Adipocyte (in vitro differentiated cells): ENCODE results near the gene RNF113A.
A peak's percentile ranks its signal among the peaks of the same experiment; 100 is the strongest.

Experiments used
- DNase-seq: peaks from one replicate; pipeline ENCODE4 v3.0.0-alpha.2; 2015; ENCODE audit warnings: low read depth
- H3K27me3 ChIP-seq: replicated peaks from 2 replicates; pipeline ENCODE4 v1.7.0; 2013; ENCODE audit warnings: mild to moderate bottlenecking, low read length, moderate library complexity; ENCODE audit not compliant: control insufficient read depth, insufficient read depth
- H3K36me3 ChIP-seq: 2 replicates; pipeline ENCODE4 v1.7.0; 2013; ENCODE audit warnings: low read length, mild to moderate bottlenecking, moderate library complexity; ENCODE audit not compliant: control insufficient read depth, insufficient read depth, severe bottlenecking
- H3K4me1 ChIP-seq: 2 replicates; pipeline ENCODE4 v1.7.0; 2013; ENCODE audit warnings: mild to moderate bottlenecking, low read length, moderate library complexity; ENCODE audit not compliant: control insufficient read depth, insufficient read depth
- H3K4me3 ChIP-seq: 2 replicates; pipeline ENCODE4 v1.7.0; 2013; ENCODE audit warnings: mild to moderate bottlenecking, low read length, moderate library complexity
- H3K9ac ChIP-seq: 2 replicates; pipeline ENCODE4 v1.7.0; 2013; ENCODE audit warnings: mild to moderate bottlenecking, low read length, moderate library complexity
- H3K9me3 ChIP-seq: 2 replicates; pipeline ENCODE4 v1.7.0; 2013; ENCODE audit warnings: mild to moderate bottlenecking, low read length, moderate library complexity; ENCODE audit not compliant: control insufficient read depth

The RNF113A gene

GRCh38 chrX:119885554-119886428 is 14.3 kb upstream of the RNF113A start:
- DNase-seq: no peak
- H3K9me3 ChIP-seq: no peaks in the 10 kb centered on the region

GRCh38 chrX:119880552-119881437 is 9.3 kb upstream of the RNF113A start:
- Histone ChIP-seq H3K4me1 (no peaks in the 10 kb centered on the region), H3K9me3 (no peaks in the 10 kb centered on the region), H3K4me3 (no peak overlapping the region), H3K27me3 (no peaks in the 10 kb centered on the region), H3K9ac (no peak overlapping the region), H3K36me3 (peaks cover 14% of the 10 kb centered on the region)
- peak; percentile 66 for DNase-seq

More at GRCh38 chrX:119885554-119886428, 14.3 kb upstream of the RNF113A start:
- no peaks in the 10 kb centered on the region for H3K36me3 ChIP-seq
- H3K27me3 ChIP-seq: peaks cover 2% of the 10 kb centered on the region
- H3K9ac ChIP-seq: peak overlapping the region; percentile 29
- H3K4me3 ChIP-seq: no peak overlapping the region
- no peaks in the 10 kb centered on the region for H3K4me1 ChIP-seq

- no peaks in the 10 kb centered on the region for H3K9me3 ChIP-seq
- DNase-seq: no peak
- peaks cover 21% of the 10 kb centered on the region for H3K36me3 ChIP-seq
- H3K9ac ChIP-seq: no peak overlapping the region
- H3K27me3 ChIP-seq: no peaks in the 10 kb centered on the region
- H3K4me1 ChIP-seq: no peaks in the 10 kb centered on the region
- no peak overlapping the region for H3K4me3 ChIP-seq
Measured at GRCh38 chrX:119880076-119880475, 8.5 kb upstream of the RNF113A start.

GRCh38 chrX:119878740-119879139 is 7.2 kb upstream of the RNF113A start:
- H3K36me3 ChIP-seq: peaks cover 21% of the 10 kb centered on the region
- H3K9me3 ChIP-seq: no peaks in the 10 kb centered on the region
- no peak overlapping the region for H3K9ac ChIP-seq
- DNase-seq: no peak
- H3K27me3 ChIP-seq: no peaks in the 10 kb centered on the region
- no peak overlapping the region for H3K4me3 ChIP-seq
- H3K4me1 ChIP-seq: no peaks in the 10 kb centered on the region

- no peaks in the 10 kb centered on the region for H3K27me3 ChIP-seq
- H3K4me1 ChIP-seq: peaks cover 9% of the 10 kb centered on the region
- no peaks in the 10 kb centered on the region for H3K9me3 ChIP-seq
- H3K9ac ChIP-seq: peak overlapping the region; percentile 98
- no peak for DNase-seq
- H3K36me3 ChIP-seq: peaks cover 10% of the 10 kb centered on the region
- peak overlapping the region; percentile 92 for H3K4me3 ChIP-seq
Measured at GRCh38 chrX:119871245-119871598, 311 bp downstream of the RNF113A start.

- Histone ChIP-seq H3K9me3 (no peaks in the 10 kb centered on the region), H3K4me1 (peaks cover 9% of the 10 kb centered on the region), H3K9ac (peak overlapping the region; percentile 98), H3K27me3 (no peaks in the 10 kb centered on the region), H3K4me3 (peak overlapping the region; percentile 92), H3K36me3 (peaks cover 6% of the 10 kb centered on the region)
- DNase-seq: peak; percentile 62
Measured at GRCh38 chrX:119870626-119871131, 854 bp downstream of the RNF113A start.

GRCh38 chrX:119853444-119853843 is 18.1 kb downstream of the RNF113A start:
- H3K4me1 ChIP-seq: peaks cover 3% of the 10 kb centered on the region
- H3K36me3 ChIP-seq: no peaks in the 10 kb centered on the region
- peak overlapping the region; percentile 87 for H3K9ac ChIP-seq
- H3K9me3 ChIP-seq: no peaks in the 10 kb centered on the region
- DNase-seq: peak; percentile 3
- peak overlapping the region; percentile 88 for H3K4me3 ChIP-seq
- H3K27me3 ChIP-seq: peaks cover 3% of the 10 kb centered on the region

- peak; percentile 98 for DNase-seq
- Histone ChIP-seq H3K4me3 (peak within 1 kb of the TSS; percentile 88), H3K9me3 (no peaks in the 10 kb centered on the region), H3K27me3 (peaks cover under 1% of the 10 kb centered on the region), H3K36me3 (no peaks in the 10 kb centered on the region), H3K9ac (peak within 1 kb of the TSS; percentile 87), H3K4me1 (peaks cover 3% of the 10 kb centered on the region)
Measured at GRCh38 chrX:119852382-119853353, 18.9 kb downstream of the RNF113A start, which contains the start of gene UPF3B. UPF3B (minus strand) TSS chrX:119852963; CDS start chrX:119852928, 35 bp downstream.

- peaks cover 25% of the 10 kb centered on the region for H3K36me3 ChIP-seq
- H3K4me3 ChIP-seq: no peak overlapping the region
- no peak for DNase-seq
- no peaks in the 10 kb centered on the region for H3K9me3 ChIP-seq
- H3K4me1 ChIP-seq: no peaks in the 10 kb centered on the region
- H3K27me3 ChIP-seq: no peaks in the 10 kb centered on the region
- H3K9ac ChIP-seq: no peak overlapping the region
Measured at GRCh38 chrX:119833905-119834304, 37.6 kb downstream of the RNF113A start.

GRCh38 chrX:119828446-119828845 is 43.1 kb downstream of the RNF113A start:
- Histone ChIP-seq H3K36me3 (no peaks in the 10 kb centered on the region), H3K4me3 (no peak overlapping the region), H3K9ac (no peak overlapping the region), H3K9me3 (no peaks in the 10 kb centered on the region), H3K4me1 (peaks cover 13% of the 10 kb centered on the region), H3K27me3 (no peaks in the 10 kb centered on the region)
- no peak for DNase-seq
